HCT116 (cell line): ENCODE measurements around the gene CTU2. TPM values are rescaled to one million over a fixed set of nuclear protein-coding genes. Genes with fewer than 3 reads are reported as not detected.

Source experiments
- ATAC-seq: fragments of 200-7000 bp; cut with Tn5 transposase; 2 replicates; pipeline ENCODE4 v1.9.1; 2020; ENCODE audit warnings: mild to moderate bottlenecking, moderate library complexity
- BruUV-seq: library from RNA; stranded (reverse); fragments of 400-500 nt; replicated peaks from 2 replicates; lab custom pipeline; 2021; lab: Mats Ljungman, UMichigan
- CTCF ChIA-PET: fragments of 300-600 bp; sonication (Branson Sonifier 250); formaldehyde crosslinking; loops from one replicate; lab custom pipeline; 2021; ENCODE audit warnings: antibody characterized with exemption; lab: Charles Lee
- POLR2A ChIA-PET: fragments of 300-600, 350-600 bp; sonication (Branson Sonifier 250); formaldehyde crosslinking; loops from one replicate; lab custom pipeline; 2021; ENCODE audit warnings: antibody characterized with exemption; lab: Charles Lee
- RAD21 ChIA-PET, 2 experiments: fragments of 300-600 bp; sonication (Branson Sonifier 250); formaldehyde crosslinking; loops; one replicate each; lab custom pipeline; 2023; ENCODE audit warnings: low total read pairs in 2 of 2; ENCODE audit not compliant: uncharacterized antibody in 2 of 2, unreplicated experiment in 2 of 2, low non-redundant PET in 1 of 2; lab: Charles Lee
- DNase-seq: peaks from one replicate; pipeline ENCODE4 v3.0.0-alpha.2; 2010; ENCODE audit warnings: low read depth, low spot score
- H2AFZ ChIP-seq: fragments of 200-600 bp; shearing (Covaris generic), sonication (generic); 2 replicates; pipeline ENCODE4 v1.6.1; 2017; ENCODE audit warnings: low read depth, mixed run types, mixed read lengths, antibody characterized with exemption, low read length; ENCODE audit not compliant: poor library complexity, severe bottlenecking
- H3K27ac ChIP-seq: 2 replicates; pipeline ENCODE4 v1.5.1; 2012; ENCODE audit warnings: low read depth, low read length
- H3K27me3 ChIP-seq: fragments of 200-600 bp; sonication (generic); 2 replicates; pipeline ENCODE4 v1.6.1; 2016; ENCODE audit warnings: mixed run types, low read length, mixed read lengths; ENCODE audit not compliant: insufficient read depth
- H3K36me3 ChIP-seq, 2 experiments: fragments of 200-500 bp in 1 of 2; fragments of 200-600 bp in 1 of 2; sonication (Bioruptor generic) in 1 of 2; sonication (generic) in 1 of 2; 2 replicates each; pipeline versions ENCODE4 v1.5.1 to v1.6.1; 2014 to 2016; ENCODE audit warnings: low read length in 2 of 2, inconsistent platforms in 1 of 2, mixed read lengths in 1 of 2, mixed run types in 1 of 2; ENCODE audit not compliant: insufficient read depth in 2 of 2, control insufficient read depth in 1 of 2
- H3K4me1 ChIP-seq, 2 experiments: fragments of 200-600 bp in 1 of 2; sonication (generic) in 1 of 2; 2 replicates each; pipeline versions ENCODE4 v1.5.1 to v1.6.1; 2012 to 2017; ENCODE audit warnings: low read length in 2 of 2, inconsistent platforms in 1 of 2, mild to moderate bottlenecking in 1 of 2, mixed read lengths in 1 of 2, mixed run types in 1 of 2, moderate library complexity in 1 of 2; ENCODE audit not compliant: insufficient read depth in 2 of 2, control insufficient read depth in 1 of 2
- H3K4me2 ChIP-seq: fragments of 200-600 bp; sonication (generic); 2 replicates; pipeline ENCODE4 v1.6.1; 2017; ENCODE audit warnings: mixed run types, low read length, mixed read lengths
- H3K4me3 ChIP-seq, 2 experiments: fragments of 200-600 bp in 1 of 2; sonication (generic) in 1 of 2; replicated peaks in 1 of 2; 2 replicates each; pipeline ENCODE4 v1.5.1; 2011 to 2016; ENCODE audit warnings: low read length in 2 of 2, control low read depth in 1 of 2, low read depth in 1 of 2, mild to moderate bottlenecking in 1 of 2, mixed read lengths in 1 of 2, mixed run types in 1 of 2
- H3K79me2 ChIP-seq: fragments of 200-600 bp; sonication (generic); 2 replicates; pipeline ENCODE4 v1.6.1; 2017; ENCODE audit warnings: mild to moderate bottlenecking, mixed run types, low read length, moderate library complexity, mixed read lengths; ENCODE audit not compliant: insufficient read depth
- H3K9ac ChIP-seq: fragments of 200-600 bp; sonication (generic); 2 replicates; pipeline ENCODE4 v1.6.1; 2016; ENCODE audit warnings: low read length, mixed read lengths
- H3K9me2 ChIP-seq: fragments of 200-600 bp; sonication (generic), shearing (Covaris generic); 2 replicates; pipeline ENCODE4 v1.6.1; 2017; ENCODE audit warnings: mixed run types, mild to moderate bottlenecking, moderate library complexity; ENCODE audit not compliant: insufficient read depth
- H3K9me3 ChIP-seq, 2 experiments: fragments of 200-500 bp in 1 of 2; fragments of 200-600 bp in 1 of 2; sonication (Bioruptor generic) in 1 of 2; sonication (generic) in 1 of 2; 2 replicates each; pipeline ENCODE4 v1.6.1; 2014 to 2017; ENCODE audit warnings: low read length in 2 of 2, mixed read lengths in 2 of 2, inconsistent platforms in 1 of 2, low read depth in 1 of 2, mild to moderate bottlenecking in 1 of 2, mixed run types in 1 of 2, moderate library complexity in 1 of 2; ENCODE audit not compliant: control insufficient read depth in 1 of 2, insufficient read depth in 1 of 2
- H4K20me1 ChIP-seq: fragments of 200-600 bp; sonication (generic), shearing (Covaris generic); 2 replicates; pipeline ENCODE4 v1.6.1; 2017; ENCODE audit warnings: mixed run types, mild to moderate bottlenecking, moderate library complexity; ENCODE audit not compliant: insufficient read depth
- CBX3 ChIP-seq: IDR thresholded peaks from 2 replicates; pipeline ENCODE4 v1.6.1; 2012; ENCODE audit warnings: low read depth
- EGR1 ChIP-seq: IDR thresholded peaks from 2 replicates; pipeline ENCODE4 v1.6.1; 2012; ENCODE audit warnings: low read depth
- ELF1 ChIP-seq: IDR thresholded peaks from 2 replicates; pipeline ENCODE4 v1.6.1; 2012; ENCODE audit warnings: low read depth, borderline replicate concordance
- EZH2 ChIP-seq: fragments of 200-600 bp; sonication (generic); IDR thresholded peaks from 2 replicates; pipeline ENCODE4 v1.6.1; 2017; ENCODE audit warnings: antibody characterized with exemption, mixed run types
- EZH2phosphoT487 ChIP-seq: fragments of 200-600 bp; IDR thresholded peaks from 2 replicates; pipeline ENCODE4 v1.6.1; 2018; ENCODE audit warnings: antibody characterized with exemption, borderline replicate concordance
- FOSL1 ChIP-seq: IDR thresholded peaks from 2 replicates; pipeline ENCODE4 v1.6.1; 2012; ENCODE audit warnings: low read depth
- JUND ChIP-seq: IDR thresholded peaks from 2 replicates; pipeline ENCODE4 v1.6.1; 2012
- POLR2A ChIP-seq: IDR thresholded peaks from 2 replicates; pipeline ENCODE4 v1.7.0; 2011; ENCODE audit warnings: borderline replicate concordance; ENCODE audit not compliant: insufficient read depth, insufficient read length; ENCODE audit errors: extremely low read depth
- POLR2AphosphoS5 ChIP-seq: IDR thresholded peaks from 2 replicates; pipeline ENCODE4 v1.6.1; 2011; ENCODE audit warnings: mild to moderate bottlenecking, low read depth, low read length, moderate library complexity
- RAD21 ChIP-seq: IDR thresholded peaks from 2 replicates; pipeline ENCODE4 v1.6.1; 2012; ENCODE audit warnings: low read depth, mild to moderate bottlenecking
- SIN3A ChIP-seq: IDR thresholded peaks from 2 replicates; pipeline ENCODE4 v1.6.1; 2012; ENCODE audit warnings: low read depth
- SP1 ChIP-seq: IDR thresholded peaks from 2 replicates; pipeline ENCODE4 v1.6.1; 2012; ENCODE audit warnings: low read depth
- SRF ChIP-seq: IDR thresholded peaks from 2 replicates; pipeline ENCODE4 v1.6.1; 2012; ENCODE audit warnings: low read depth
- TCF7L2 ChIP-seq: IDR thresholded peaks from 2 replicates; pipeline ENCODE4 v1.7.0; 2011; ENCODE audit warnings: borderline replicate concordance, inconsistent platforms; ENCODE audit not compliant: insufficient read depth, insufficient read length; ENCODE audit errors: extremely low read depth
- YY1 ChIP-seq: IDR thresholded peaks from 2 replicates; pipeline ENCODE4 v1.6.1; 2011; ENCODE audit warnings: low read length, low read depth, moderate library complexity, mild to moderate bottlenecking; ENCODE audit not compliant: insufficient replicate concordance; ENCODE audit errors: extremely low read depth
- ZFX ChIP-seq: fragments of 450-650 bp; IDR thresholded peaks from 2 replicates; pipeline ENCODE4 v1.6.1; 2017
- ZNF274 ChIP-seq: fragments of 200-500 bp; sonication (Bioruptor generic); IDR thresholded peaks from 2 replicates; pipeline ENCODE4 v1.6.1; 2014; ENCODE audit warnings: mild to moderate bottlenecking, low read depth, low read length, inconsistent platforms
- intact Hi-C: fragments of 100-400 bp; cut with micrococcal nuclease; formaldehyde crosslinking; loops from 2 replicates; pipeline ENCODE4 v1.10.0; 2022
- total RNA-seq: library from RNA; stranded (reverse); gene quantifications from one replicate; pipeline ENCODE4 v1.2.1, GENCODE V29; 2021; ENCODE audit not compliant: unreplicated experiment
- TF ChIP-seq, protein P1 (sequence below): IDR thresholded peaks from 2 replicates; pipeline ENCODE4 v1.6.1; 2012
- TF ChIP-seq, protein P2 (sequence below): IDR thresholded peaks from 2 replicates; pipeline ENCODE4 v1.6.1; 2012; ENCODE audit warnings: low read depth

Gene CTU2
- total RNA-seq, 1 experiment from 2014 or later, result 71.3 TPM

DNA sequence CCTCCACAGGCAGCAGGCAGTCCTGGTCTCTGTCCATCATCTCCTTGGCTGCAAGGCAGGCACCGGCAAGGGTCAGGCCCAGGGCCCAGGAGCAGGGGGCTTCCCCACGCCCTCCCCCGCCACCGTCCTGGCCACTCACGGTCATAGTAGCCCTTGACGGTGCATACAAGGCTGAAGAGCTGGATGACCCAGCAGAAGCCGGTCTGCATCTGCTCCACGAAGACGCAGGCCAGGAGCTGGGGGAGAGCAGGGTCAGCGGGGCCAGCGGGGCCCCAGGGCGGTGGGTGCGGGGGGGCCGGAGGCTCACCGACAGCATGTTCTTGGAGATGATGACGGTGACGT is 20.1 kb downstream of the CTU2 start:
- RAD21 ChIA-PET, result no interaction called here
- no peak overlapping the region for H3K27ac ChIP-seq
- H3K9me2 ChIP-seq, result no peaks in the 10 kb centered on the region
- no peak overlapping the region for H3K4me2 ChIP-seq
- peaks cover 8% of the 10 kb centered on the region; the same call in 1 of the 2 replicates for H3K79me2 ChIP-seq
- CTCF ChIA-PET, result no interaction called here
- peaks cover 44 to 72% of the 10 kb centered on the region in 2 experiments; a peak in 3 of 4 replicates for H3K36me3 ChIP-seq
- intact Hi-C loops, result no loop called here
- no peaks in the 10 kb centered on the region for H4K20me1 ChIP-seq
- no peaks in the 10 kb centered on the region for H3K4me1 ChIP-seq
- no peaks in the 10 kb centered on the region for H3K9me3 ChIP-seq
- H3K27me3 ChIP-seq, result no peaks in the 10 kb centered on the region
- DNase-seq, result no peak
- H3K9ac ChIP-seq, result no peak overlapping the region
- TF ChIP-seq, protein P1, sequence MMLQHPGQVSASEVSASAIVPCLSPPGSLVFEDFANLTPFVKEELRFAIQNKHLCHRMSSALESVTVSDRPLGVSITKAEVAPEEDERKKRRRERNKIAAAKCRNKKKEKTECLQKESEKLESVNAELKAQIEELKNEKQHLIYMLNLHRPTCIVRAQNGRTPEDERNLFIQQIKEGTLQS, result no peak
- TF ChIP-seq POLR2A, result no peak
- no peak for TF ChIP-seq ZFX
- TF ChIP-seq, protein P2, sequence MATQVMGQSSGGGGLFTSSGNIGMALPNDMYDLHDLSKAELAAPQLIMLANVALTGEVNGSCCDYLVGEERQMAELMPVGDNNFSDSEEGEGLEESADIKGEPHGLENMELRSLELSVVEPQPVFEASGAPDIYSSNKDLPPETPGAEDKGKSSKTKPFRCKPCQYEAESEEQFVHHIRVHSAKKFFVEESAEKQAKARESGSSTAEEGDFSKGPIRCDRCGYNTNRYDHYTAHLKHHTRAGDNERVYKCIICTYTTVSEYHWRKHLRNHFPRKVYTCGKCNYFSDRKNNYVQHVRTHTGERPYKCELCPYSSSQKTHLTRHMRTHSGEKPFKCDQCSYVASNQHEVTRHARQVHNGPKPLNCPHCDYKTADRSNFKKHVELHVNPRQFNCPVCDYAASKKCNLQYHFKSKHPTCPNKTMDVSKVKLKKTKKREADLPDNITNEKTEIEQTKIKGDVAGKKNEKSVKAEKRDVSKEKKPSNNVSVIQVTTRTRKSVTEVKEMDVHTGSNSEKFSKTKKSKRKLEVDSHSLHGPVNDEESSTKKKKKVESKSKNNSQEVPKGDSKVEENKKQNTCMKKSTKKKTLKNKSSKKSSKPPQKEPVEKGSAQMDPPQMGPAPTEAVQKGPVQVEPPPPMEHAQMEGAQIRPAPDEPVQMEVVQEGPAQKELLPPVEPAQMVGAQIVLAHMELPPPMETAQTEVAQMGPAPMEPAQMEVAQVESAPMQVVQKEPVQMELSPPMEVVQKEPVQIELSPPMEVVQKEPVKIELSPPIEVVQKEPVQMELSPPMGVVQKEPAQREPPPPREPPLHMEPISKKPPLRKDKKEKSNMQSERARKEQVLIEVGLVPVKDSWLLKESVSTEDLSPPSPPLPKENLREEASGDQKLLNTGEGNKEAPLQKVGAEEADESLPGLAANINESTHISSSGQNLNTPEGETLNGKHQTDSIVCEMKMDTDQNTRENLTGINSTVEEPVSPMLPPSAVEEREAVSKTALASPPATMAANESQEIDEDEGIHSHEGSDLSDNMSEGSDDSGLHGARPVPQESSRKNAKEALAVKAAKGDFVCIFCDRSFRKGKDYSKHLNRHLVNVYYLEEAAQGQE, result no peak
- no peak for TF ChIP-seq SIN3A
- no peak for TF ChIP-seq EZH2
- TF ChIP-seq CBX3, result no peak
- no peak for TF ChIP-seq ELF1
- no peak for TF ChIP-seq YY1
- TF ChIP-seq JUND, result no peak
- no peak for TF ChIP-seq ZNF274
- TF ChIP-seq EZH2phosphoT487, result no peak
- TF ChIP-seq FOSL1, result no peak
- no peak for TF ChIP-seq RAD21
- TF ChIP-seq SRF, result no peak
- no peak for TF ChIP-seq EGR1
- no peak for TF ChIP-seq SP1
- no peak for TF ChIP-seq POLR2AphosphoS5
- TF ChIP-seq TCF7L2, result no peak
- no peak for ATAC-seq
- no peak overlapping the region for H3K4me3 ChIP-seq
- H2AFZ ChIP-seq, result no peak overlapping the region
- BruUV-seq, result no TSS peak
- POLR2A ChIA-PET, result no interaction called here
